TTC549 (cell line): Measurements from ENCODE around the gene TMEM117.

Source experiments
- FAIRE-seq: peaks from 2 replicates; lab custom pipeline; 2012; peaks lifted over from hg19 to GRCh38; lab: Jason Lieb, UNC

The TMEM117 gene

DNA sequence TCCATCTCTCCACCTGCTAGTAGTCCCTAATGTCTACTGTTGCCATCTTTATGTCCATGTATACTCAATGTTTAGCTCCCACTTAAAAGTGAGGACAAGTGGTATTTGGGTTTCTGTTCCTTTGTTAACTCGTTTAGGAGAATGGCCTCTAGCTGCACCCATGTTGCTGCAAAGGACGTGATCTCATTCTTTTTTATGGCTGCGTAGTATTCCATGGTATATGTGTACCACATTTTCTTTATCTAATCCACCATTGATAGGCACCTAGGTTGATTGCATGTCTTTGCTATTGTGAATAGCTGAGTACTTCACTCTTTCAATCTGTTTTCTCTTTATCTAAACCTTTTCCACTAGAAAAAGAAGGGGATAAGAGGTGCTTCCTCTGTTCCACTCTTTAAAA lies 130.0 kb downstream of the TMEM117 start:
- FAIRE-seq: no peak

DNA sequence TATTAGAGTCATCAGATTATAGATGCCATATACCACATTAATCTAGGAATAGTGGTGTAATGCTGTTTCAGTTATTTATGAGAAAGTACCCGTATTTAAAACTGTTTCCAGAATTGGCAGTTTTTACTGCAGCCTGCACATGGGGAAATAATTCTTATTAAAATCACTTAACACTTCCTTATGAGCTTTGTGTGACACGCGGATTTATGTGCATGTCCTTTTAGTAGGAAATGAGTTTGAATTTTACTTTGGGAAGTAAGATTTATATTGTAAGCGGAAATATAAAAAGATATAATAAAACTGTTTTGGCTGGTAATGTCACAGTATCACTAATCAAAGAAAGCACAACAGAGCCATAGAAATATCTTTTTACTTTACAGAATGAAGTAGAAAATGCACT lies 132.9 kb downstream of the TMEM117 start:
- no peak for FAIRE-seq

- FAIRE-seq: no peak
Measured at GRCh38 chr12:43969882-43970281, 134.0 kb downstream of the TMEM117 start.

- FAIRE-seq: no peak
Measured at GRCh38 chr12:43973385-43973784, 137.5 kb downstream of the TMEM117 start.

DNA sequence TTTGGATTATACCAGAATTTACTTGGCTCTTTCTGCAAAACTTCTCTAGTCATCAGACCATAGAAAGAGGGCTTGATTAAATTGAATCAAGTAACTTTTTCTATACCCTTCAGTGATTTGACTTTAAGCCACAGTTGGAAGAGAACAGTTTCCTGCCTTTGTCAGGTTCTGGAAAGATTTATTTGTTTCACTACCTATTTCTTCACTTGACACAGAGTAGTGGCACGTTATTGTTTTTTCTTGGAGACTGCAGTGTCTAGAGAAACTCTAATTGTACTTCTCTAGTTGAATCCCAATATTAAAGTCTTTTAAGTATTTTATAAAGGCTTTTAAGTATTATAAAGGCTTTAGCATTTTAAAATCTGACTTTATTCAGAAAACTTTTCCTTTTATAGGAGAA lies 138.1 kb downstream of the TMEM117 start:
- FAIRE-seq: no peak

DNA sequence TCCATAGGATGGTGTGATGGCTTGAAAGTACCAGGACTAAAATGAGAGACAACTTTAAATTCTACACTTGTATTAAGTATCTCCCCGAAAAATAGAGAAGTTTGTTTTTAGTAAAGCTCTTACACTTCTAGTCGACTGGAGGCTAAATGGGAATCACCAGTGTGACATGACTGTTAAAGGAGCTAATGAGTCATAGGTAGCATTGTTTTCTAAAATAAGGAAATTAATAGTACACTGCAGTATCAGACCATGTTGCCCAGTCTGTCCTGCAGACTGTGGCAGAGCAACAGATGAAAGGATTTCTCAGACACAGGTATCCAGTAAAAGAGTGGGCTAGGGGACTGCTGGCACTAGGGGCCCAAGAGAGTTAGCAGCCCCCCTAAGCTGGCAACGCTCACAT lies 140.1 kb downstream of the TMEM117 start:
- no peak for FAIRE-seq

- no peak for FAIRE-seq
Measured at GRCh38 chr12:43978556-43978955, 142.7 kb downstream of the TMEM117 start.

GRCh38 chr12:43979450-43979849 lies 143.6 kb downstream of the TMEM117 start:
- no peak for FAIRE-seq

DNA sequence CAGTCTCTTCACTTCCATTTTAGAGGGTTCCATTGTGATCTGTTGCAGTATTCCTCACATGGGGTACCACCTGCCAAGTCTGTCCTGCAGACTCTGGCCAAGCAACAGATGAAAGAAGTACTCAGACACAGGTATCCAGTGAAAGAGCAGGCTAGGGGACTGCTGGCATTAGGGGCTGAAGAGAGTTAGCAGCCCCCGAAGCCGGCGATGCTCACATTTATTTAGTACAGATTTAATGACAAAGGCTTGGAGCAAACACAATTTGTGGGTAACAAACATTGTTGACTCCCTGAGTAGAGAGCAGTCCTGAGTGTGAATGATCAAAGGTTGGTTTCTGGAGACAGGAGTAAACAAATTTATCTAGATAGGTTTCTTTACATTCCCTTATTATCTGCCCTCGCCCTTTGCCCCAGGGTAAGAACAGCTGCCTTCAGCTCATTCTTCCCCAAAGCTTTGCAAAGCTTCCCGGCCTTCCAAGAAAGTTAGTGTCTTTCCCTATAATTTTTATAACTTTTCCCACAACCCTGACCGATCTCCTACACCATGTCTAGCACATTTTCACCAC lies 144.8 kb downstream of the TMEM117 start:
- FAIRE-seq: no peak

- FAIRE-seq: no peak
Measured at GRCh38 chr12:43981726-43982125, 145.8 kb downstream of the TMEM117 start.

GRCh38 chr12:43982544-43982943 lies 146.7 kb downstream of the TMEM117 start:
- no peak for FAIRE-seq

DNA sequence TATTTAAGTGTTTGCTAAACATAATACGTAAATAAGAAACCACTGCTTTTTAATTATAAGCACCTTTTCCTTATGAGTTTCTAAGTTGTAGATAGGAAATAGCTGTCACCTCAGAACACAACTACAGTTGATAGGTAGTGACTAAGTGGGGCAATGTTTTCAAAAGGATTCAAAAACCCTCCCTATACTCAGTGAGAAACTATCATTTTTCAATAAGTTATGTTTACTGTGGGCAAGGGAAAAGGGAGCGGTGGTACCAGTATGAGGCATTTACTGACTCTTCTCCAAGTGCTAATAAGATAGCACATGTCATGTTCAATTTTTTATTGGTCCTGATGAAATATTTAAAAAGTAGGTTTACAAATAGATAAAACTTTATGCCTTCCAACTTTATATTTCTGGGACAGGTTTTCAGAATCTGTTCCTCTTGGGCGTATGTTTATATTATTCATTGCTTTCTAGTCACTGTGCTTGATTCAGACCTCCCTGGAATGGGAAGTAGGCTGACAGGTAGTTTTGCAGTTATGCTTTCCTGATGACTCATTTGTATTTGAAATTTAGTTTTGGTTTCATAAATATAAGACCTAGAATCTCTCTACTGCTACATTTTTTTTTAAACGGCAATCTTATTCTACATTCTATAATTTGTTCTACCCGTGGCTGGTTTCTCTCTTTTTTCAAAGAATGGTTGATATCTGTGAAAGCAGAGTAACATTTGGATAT lies 153.1 kb downstream of the TMEM117 start:
- FAIRE-seq: no peak

GRCh38 chr12:43992856-43993255 lies 157.0 kb downstream of the TMEM117 start:
- FAIRE-seq: no peak

GRCh38 chr12:44000309-44000952 lies 164.6 kb downstream of the TMEM117 start:
- no peak for FAIRE-seq

DNA sequence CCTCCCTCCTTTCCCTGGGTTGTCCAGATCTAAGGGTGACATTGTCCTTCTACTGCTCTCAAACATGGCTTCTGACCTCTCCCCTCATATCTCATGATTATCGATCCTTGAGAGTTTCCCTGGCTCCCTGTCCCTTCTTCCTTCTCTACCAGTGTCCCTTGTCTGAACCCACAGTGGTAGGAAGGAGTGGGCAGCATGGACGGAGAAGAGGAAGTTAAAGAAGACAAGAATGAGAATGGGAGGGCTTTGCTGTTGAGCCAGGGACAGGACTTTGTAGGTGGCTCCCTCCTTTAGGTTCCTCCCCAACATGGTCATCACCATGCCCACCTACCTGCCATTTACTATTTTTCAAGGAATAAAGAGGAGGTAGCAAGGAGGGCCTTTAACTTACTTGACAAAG lies 166.7 kb downstream of the TMEM117 start:
- no peak for FAIRE-seq

GRCh38 chr12:44003721-44004120 lies 167.8 kb downstream of the TMEM117 start:
- no peak for FAIRE-seq

- FAIRE-seq: peak; percentile 93
Measured at GRCh38 chr12:44015333-44015941, 179.6 kb downstream of the TMEM117 start.

GRCh38 chr12:44017216-44017615 lies 181.3 kb downstream of the TMEM117 start:
- FAIRE-seq: no peak

DNA sequence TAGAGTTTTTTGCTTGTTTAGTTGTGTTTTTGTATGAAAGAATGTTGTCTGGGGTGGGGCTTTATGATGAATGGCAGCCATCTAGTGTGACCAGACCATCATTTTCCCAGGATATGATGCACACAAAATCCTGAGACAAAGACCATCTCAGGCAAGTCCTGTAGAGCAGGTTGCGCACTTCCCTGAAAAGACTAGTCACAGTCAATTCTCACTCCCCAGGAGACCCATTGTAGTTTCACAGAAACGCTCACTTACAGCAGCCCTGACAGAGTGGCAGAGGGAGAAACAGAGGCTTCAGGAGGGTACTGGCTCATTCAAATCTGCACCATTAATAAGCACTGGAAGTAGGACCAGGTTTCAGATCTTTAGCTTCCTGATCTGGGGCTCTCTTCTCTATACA lies 183.2 kb downstream of the TMEM117 start:
- no peak for FAIRE-seq

DNA sequence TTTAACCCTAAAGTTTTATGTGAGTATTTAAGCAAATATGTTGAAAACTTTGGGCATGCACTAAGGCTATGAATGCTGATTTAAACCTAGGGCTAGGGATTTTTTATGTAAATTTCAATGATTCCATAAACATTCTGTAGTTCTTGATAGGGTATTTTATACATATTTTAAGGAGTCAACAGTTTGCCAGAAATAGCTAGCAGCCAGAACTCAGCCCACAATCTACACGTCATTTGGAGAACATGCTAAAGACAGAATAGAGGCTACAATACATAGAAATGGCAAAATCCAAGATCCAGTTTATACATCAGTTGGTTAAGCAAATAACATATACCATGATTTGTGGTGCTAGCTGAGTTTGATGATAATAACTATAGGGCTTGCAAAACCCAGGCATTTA lies 184.7 kb downstream of the TMEM117 start:
- no peak for FAIRE-seq

GRCh38 chr12:44021471-44021971 lies 185.6 kb downstream of the TMEM117 start:
- no peak for FAIRE-seq

DNA sequence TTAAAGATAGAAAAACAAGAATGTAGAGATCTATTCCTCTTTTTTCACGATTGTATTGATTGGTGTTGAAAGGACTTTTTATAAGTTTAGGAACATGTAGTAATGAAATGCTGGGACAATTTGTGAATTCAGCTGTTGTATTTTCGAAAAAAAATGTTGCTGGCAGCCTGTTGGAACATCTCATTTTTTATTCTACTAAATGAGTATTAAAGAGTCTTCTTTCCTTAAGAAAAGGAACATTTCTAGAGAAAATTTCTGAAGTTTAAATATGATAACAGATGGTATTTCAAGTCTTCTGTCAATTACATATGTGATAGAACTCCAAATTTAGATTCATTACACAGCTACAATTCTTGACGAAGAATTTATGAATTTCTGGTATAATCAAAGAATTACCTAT lies 189.6 kb downstream of the TMEM117 start:
- no peak for FAIRE-seq

DNA sequence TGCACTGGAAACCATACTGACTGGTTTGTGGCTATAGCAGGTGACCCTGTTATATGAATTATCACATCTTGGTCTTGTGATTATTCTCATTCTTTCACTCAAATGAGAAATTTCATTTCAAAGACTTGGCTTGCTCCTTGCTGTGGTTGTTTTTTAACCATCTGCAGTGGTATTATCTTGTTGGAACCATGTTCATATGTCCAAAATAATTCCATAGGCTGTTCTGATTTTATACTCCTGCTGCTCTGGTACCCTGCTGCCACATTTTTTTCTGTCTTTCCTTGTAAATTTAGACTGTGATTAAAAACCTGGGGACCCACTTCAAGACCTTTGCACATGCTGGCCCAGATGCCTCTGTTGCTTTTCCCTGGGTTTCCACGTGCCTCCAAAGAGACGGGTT lies 190.2 kb downstream of the TMEM117 start:
- FAIRE-seq: no peak
